Right cardiac atrium (tissue), 5 donors: ENCODE results near the gene LRMDA. TPM values are rescaled to one million over a fixed set of nuclear protein-coding genes. Genes with fewer than 3 reads are reported as not detected.

ENCODE experiments used
- ATAC-seq, 2 donors: fragments of 200-7000 bp; cut with Tn5 transposase; one replicate each; pipeline versions ENCODE4 v1.8.0 to v1.9.1; 2020; ENCODE audit warnings: moderate library complexity in 2 of 2, mild to moderate bottlenecking in 1 of 2
- DNase-seq, 3 donors: peaks; one replicate each; pipeline ENCODE4 v3.0.0-alpha.2; 2020
- H3K27ac ChIP-seq: one replicate; pipeline ENCODE4 v1.5.1; 2013; ENCODE audit warnings: mild to moderate bottlenecking, low read length, control low read depth, moderate library complexity
- H3K27me3 ChIP-seq: one replicate; pipeline ENCODE4 v1.6.1; 2013; ENCODE audit not compliant: control insufficient read depth, insufficient read depth
- H3K4me1 ChIP-seq: one replicate; pipeline ENCODE4 v1.6.1; 2013; ENCODE audit warnings: low read length; ENCODE audit not compliant: control insufficient read depth, insufficient read depth
- H3K4me3 ChIP-seq: one replicate; pipeline ENCODE4 v1.5.1; 2013; ENCODE audit warnings: low read length, control low read depth
- H3K9me3 ChIP-seq: one replicate; pipeline ENCODE4 v1.6.1; 2013; ENCODE audit warnings: low read length; ENCODE audit not compliant: control insufficient read depth
- WGBS: extraction: QIAGEN DNeasy Blood & Tissue Kit; methylation state at CpG from one replicate; pipeline ENCODE4 v1.1.7; 2013; 5-methylcytosine and 5-hydroxymethylcytosine counted together
- intact Hi-C, 4 donors: fragments of 100-400 bp; cut with DNase I; formaldehyde crosslinking; loops; one replicate each; pipeline versions ENCODE4 v1.11.0 to v1.14.0; 2022 to 2023
- polyA plus RNA-seq: library from polyadenylated mRNA; stranded (reverse); fragments of 200-250 nt; gene quantifications from one replicate; pipeline ENCODE4 v1.2.3, GENCODE V29; 2013
- total RNA-seq, 4 donors: library from RNA; stranded (reverse); fragmentation: NEBNext Ultra II Directional; extraction: Animal tissue kit (Norgen Biotek cat#: 25700); gene quantifications; one replicate each; pipeline ENCODE4 v1.2.1, GENCODE V29; 2021
- donor health status: healthy with polysubstance abuse.
- donor health status: DM: no; HTN: yes; CAD: no.
- donor health status: DM: no; HTN: no; CAD: no.
- donor health status: DM: no; HTN: yes; CAD: no; lungs with severe emphysema.
- donor health status: DM: yes; HTN: yes; CAD: no.

LRMDA gene
- total and polyA plus RNA-seq, 5 donors, result 42.7 to 97.9 (median 48.8) TPM

GRCh38 chr10:75801121-75801520, 369.7 kb downstream of the LRMDA start:
- no peak for DNase-seq
- Histone ChIP-seq H3K27me3 (no peaks in the 10 kb centered on the region), H3K9me3 (no peaks in the 10 kb centered on the region), H3K4me3 (no peak overlapping the region), H3K27ac (no peak overlapping the region), H3K4me1 (peaks cover 3% of the 10 kb centered on the region)
- intact Hi-C loops, result no loop called here
- no peak for ATAC-seq
- WGBS, result 87% methylated on average over 1 of the region's 1 CpG

- WGBS, result 75% methylated on average over 3 of the region's 3 CpGs
- Histone ChIP-seq H3K27ac (no peak overlapping the region), H3K27me3 (no peaks in the 10 kb centered on the region), H3K4me1 (peaks cover 3% of the 10 kb centered on the region), H3K4me3 (no peak overlapping the region), H3K9me3 (no peaks in the 10 kb centered on the region)
- no peak for ATAC-seq
- intact Hi-C loops, result no loop called here
- DNase-seq, result no peak
Measured at GRCh38 chr10:75801661-75802060, 370.2 kb downstream of the LRMDA start.

- peaks cover 3% of the 10 kb centered on the region for H3K4me1 ChIP-seq
- no peak for DNase-seq
- intact Hi-C loops, result no loop called here
- H3K9me3 ChIP-seq, result no peaks in the 10 kb centered on the region
- no peak for ATAC-seq
- 95% methylated on average over 3 of the region's 3 CpGs for WGBS
- H3K4me3 ChIP-seq, result no peak overlapping the region
- H3K27ac ChIP-seq, result no peak overlapping the region
- H3K27me3 ChIP-seq, result no peaks in the 10 kb centered on the region
Measured at GRCh38 chr10:75803121-75803520, 371.7 kb downstream of the LRMDA start.

GRCh38 chr10:75803816-75804552, 372.6 kb downstream of the LRMDA start:
- H3K27ac ChIP-seq, result no peak overlapping the region
- peaks cover 3% of the 10 kb centered on the region for H3K4me1 ChIP-seq
- H3K27me3 ChIP-seq, result no peaks in the 10 kb centered on the region
- no peak overlapping the region for H3K4me3 ChIP-seq
- DNase-seq (peak in 2 of 3 donors; percentile 63 to 76), ATAC-seq (peak; percentile 76 to 81)
- intact Hi-C loops, result no loop called here
- 83% methylated on average over 14 of the region's 14 CpGs for WGBS
- no peaks in the 10 kb centered on the region for H3K9me3 ChIP-seq

GRCh38 chr10:75806186-75806585, 374.8 kb downstream of the LRMDA start:
- no peak overlapping the region for H3K4me3 ChIP-seq
- H3K9me3 ChIP-seq, result no peaks in the 10 kb centered on the region
- WGBS, result 96% methylated on average over 3 of the region's 3 CpGs
- peaks cover 3% of the 10 kb centered on the region for H3K4me1 ChIP-seq
- H3K27me3 ChIP-seq, result no peaks in the 10 kb centered on the region
- ATAC-seq, result no peak
- intact Hi-C loops, result no loop called here
- no peak for DNase-seq
- H3K27ac ChIP-seq, result no peak overlapping the region

- intact Hi-C loops, result no loop called here
- H3K27ac ChIP-seq, result no peak overlapping the region
- H3K4me3 ChIP-seq, result no peak overlapping the region
- ATAC-seq, result no peak
- H3K9me3 ChIP-seq, result no peaks in the 10 kb centered on the region
- 93% methylated on average over 5 of the region's 5 CpGs for WGBS
- H3K4me1 ChIP-seq, result peaks cover 3% of the 10 kb centered on the region
- DNase-seq, result no peak
- H3K27me3 ChIP-seq, result no peaks in the 10 kb centered on the region
Measured at GRCh38 chr10:75807456-75807855, 376.0 kb downstream of the LRMDA start.

- no peak for ATAC-seq
Measured at GRCh38 chr10:75809003-75809402, 377.6 kb downstream of the LRMDA start.

GRCh38 chr10:75814014-75814413, 382.6 kb downstream of the LRMDA start:
- Histone ChIP-seq H3K4me1 (no peaks in the 10 kb centered on the region), H3K4me3 (no peak overlapping the region), H3K9me3 (no peaks in the 10 kb centered on the region), H3K27me3 (no peaks in the 10 kb centered on the region), H3K27ac (no peak overlapping the region)
- ATAC-seq (no peak), DNase-seq (no peak)
- intact Hi-C loops, result no loop called here

More at GRCh38 chr10:75809003-75809402, 377.6 kb downstream of the LRMDA start:
- intact Hi-C loops, result no loop called here
- WGBS, result 94% methylated on average over 3 of the region's 3 CpGs
- Histone ChIP-seq H3K27ac (no peak overlapping the region), H3K9me3 (no peaks in the 10 kb centered on the region), H3K4me3 (no peak overlapping the region), H3K4me1 (peaks cover 3% of the 10 kb centered on the region), H3K27me3 (no peaks in the 10 kb centered on the region)
- no peak for DNase-seq

- no peak overlapping the region for H3K4me3 ChIP-seq
- H3K27ac ChIP-seq, result no peak overlapping the region
- no peak for DNase-seq
- intact Hi-C loops, result no loop called here
- H3K9me3 ChIP-seq, result no peaks in the 10 kb centered on the region
- H3K27me3 ChIP-seq, result no peaks in the 10 kb centered on the region
- H3K4me1 ChIP-seq, result no peaks in the 10 kb centered on the region
- ATAC-seq, result no peak
Measured at GRCh38 chr10:75815066-75815465, 383.6 kb downstream of the LRMDA start.

GRCh38 chr10:75817198-75817597, 385.8 kb downstream of the LRMDA start:
- Histone ChIP-seq H3K9me3 (no peaks in the 10 kb centered on the region), H3K27ac (no peak overlapping the region), H3K27me3 (no peaks in the 10 kb centered on the region), H3K4me3 (no peak overlapping the region), H3K4me1 (no peaks in the 10 kb centered on the region)
- intact Hi-C loops, result no loop called here
- DNase-seq, result no peak
- WGBS, result 22% methylated on average over 2 of the region's 2 CpGs
- peak in 1 of 2 donors; percentile 54 for ATAC-seq

- intact Hi-C loops, result no loop called here
- WGBS, result 64% methylated on average over 4 of the region's 4 CpGs
Measured at GRCh38 chr10:75818552-75818951, 387.1 kb downstream of the LRMDA start.

GRCh38 chr10:75825235-75825634, 393.8 kb downstream of the LRMDA start:
- no peak for ATAC-seq
- 91% methylated on average over 5 of the region's 5 CpGs for WGBS
- Histone ChIP-seq H3K4me1 (peaks cover 2% of the 10 kb centered on the region), H3K9me3 (no peaks in the 10 kb centered on the region), H3K27me3 (no peaks in the 10 kb centered on the region), H3K27ac (no peak overlapping the region), H3K4me3 (no peak overlapping the region)
- intact Hi-C loops, result no loop called here
- no peak for DNase-seq

More at GRCh38 chr10:75818552-75818951, 387.1 kb downstream of the LRMDA start:
- Histone ChIP-seq H3K27me3 (no peaks in the 10 kb centered on the region), H3K27ac (no peak overlapping the region), H3K9me3 (no peaks in the 10 kb centered on the region), H3K4me1 (no peaks in the 10 kb centered on the region), H3K4me3 (no peak overlapping the region)
- no peak for DNase-seq
- ATAC-seq, result peak; percentile 26 to 39
